Uterus (tissue), 2 donors: Measurements from ENCODE around the gene C16orf95.

Experiments used
- POLR2A ChIP-seq, 2 donors: fragments of 450-650 bp; IDR thresholded peaks; one replicate each; pipeline ENCODE4 v1.6.1; 2016; ENCODE audit warnings: antibody characterized with exemption in 2 of 2, mild to moderate bottlenecking in 1 of 2, moderate library complexity in 1 of 2
- TF ChIP-seq, protein P1 (sequence below), 4 experiments: fragments of 200-600 bp in 2 of 4; fragments of 450-650 bp in 2 of 4; sonication (generic) in 2 of 4; IDR thresholded peaks; one replicate each; pipeline ENCODE4 v1.5.1; 2016 to 2019; ENCODE audit warnings: antibody characterized with exemption in 4 of 4, mild to moderate bottlenecking in 2 of 4, moderate library complexity in 1 of 4

DNA sequence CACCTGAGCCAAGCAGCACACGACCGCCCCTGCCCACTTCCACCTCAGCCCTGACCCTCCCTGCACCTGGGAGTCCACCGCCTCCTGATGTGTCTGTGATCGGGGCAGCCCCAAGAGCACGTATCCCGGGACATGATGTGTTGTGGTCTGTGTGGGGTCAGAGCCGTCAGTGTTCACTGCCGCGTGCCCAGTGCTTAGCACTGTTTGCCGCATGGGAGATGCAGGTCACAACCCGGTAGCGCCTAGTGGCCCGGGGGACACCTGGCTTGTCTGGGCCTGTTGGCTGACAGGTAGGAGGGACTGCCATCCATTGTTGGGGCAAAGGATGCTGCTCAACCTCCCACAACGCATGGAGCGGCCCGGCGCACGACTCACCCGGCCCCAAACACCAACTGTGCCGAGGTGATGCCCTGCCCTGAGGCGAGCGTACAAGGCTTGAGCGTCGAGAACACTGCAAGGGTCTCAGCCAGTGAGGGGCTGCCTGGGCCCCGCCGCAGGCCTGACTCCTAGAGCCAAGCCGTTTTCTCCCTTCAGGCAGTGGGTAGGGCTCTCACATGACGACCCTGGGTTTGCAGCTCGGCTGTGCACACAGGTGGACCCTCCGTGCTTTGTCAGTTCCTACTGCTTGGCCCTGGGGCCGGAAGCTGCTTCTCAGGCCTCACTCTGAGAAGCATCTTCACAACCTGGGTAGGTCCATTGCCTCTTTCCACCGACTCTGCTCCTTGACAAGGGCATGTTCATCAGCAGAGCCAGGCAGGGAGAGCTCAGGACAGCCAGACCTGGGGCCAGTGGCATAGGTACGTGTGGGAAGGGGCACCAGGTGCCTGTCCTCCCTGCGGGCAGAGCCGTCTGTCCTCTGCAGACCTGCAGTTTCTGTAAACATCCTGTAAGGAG is 5.9 kb upstream of the C16orf95 start:
- TF ChIP-seq, protein P1, sequence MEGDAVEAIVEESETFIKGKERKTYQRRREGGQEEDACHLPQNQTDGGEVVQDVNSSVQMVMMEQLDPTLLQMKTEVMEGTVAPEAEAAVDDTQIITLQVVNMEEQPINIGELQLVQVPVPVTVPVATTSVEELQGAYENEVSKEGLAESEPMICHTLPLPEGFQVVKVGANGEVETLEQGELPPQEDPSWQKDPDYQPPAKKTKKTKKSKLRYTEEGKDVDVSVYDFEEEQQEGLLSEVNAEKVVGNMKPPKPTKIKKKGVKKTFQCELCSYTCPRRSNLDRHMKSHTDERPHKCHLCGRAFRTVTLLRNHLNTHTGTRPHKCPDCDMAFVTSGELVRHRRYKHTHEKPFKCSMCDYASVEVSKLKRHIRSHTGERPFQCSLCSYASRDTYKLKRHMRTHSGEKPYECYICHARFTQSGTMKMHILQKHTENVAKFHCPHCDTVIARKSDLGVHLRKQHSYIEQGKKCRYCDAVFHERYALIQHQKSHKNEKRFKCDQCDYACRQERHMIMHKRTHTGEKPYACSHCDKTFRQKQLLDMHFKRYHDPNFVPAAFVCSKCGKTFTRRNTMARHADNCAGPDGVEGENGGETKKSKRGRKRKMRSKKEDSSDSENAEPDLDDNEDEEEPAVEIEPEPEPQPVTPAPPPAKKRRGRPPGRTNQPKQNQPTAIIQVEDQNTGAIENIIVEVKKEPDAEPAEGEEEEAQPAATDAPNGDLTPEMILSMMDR (IDR thresholded peaks at IDR 0.05) = no peak
- no peak for TF ChIP-seq POLR2A (IDR thresholded peaks at IDR 0.05)
